ENCODE measurements around the gene PSD2. TPM values are rescaled to one million over a fixed set of nuclear protein-coding genes. Genes with fewer than 3 reads are reported as not detected.
A peak's percentile ranks its signal among the peaks of the same experiment; 100 is the strongest.

Gene PSD2
- total RNA-seq, 1 experiment from 2014 or later = 0.22 TPM

DNA sequence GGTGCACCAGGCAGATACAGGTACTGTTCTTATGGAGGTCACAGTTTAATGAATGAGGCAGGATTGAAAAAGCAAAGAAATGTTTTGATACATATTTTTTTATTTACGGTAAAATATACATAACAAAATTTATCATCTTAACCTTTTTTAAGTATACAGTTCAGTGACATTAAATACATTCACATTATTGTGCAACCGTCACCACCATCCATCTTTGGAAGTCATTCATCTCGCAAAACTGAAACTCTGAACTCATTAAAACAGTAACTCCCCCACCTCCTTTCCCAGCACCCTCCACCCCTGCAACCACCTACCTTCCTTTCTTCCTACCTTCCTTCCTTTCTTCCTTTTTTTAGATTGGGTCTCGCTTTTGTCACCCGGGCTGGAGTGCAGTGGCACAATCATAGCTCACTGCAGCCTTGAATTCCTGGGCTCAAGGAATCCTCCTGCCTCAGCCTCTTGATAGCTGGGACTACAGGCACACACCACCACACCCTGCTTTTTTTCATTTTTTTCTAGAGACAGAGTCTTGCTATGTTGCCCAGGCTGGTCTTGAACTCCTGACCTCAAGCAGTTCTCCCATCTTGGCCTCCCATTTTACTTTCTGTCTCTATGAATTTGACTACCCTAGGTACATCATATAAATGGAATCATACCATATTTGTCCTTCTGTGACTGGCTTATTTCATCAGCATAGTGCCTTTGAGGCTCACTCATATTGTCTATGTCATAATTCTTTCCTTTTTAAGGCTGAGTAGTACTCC lies 22.5 kb upstream of the PSD2 start:
- WGBS (ENCODE audit: extremely low coverage, insufficient read length, low lambda C conversion rate) = no CpG with 5 or more reads among the region's 5 CpGs
- Histone ChIP-seq H3K4ac (ENCODE audit: low read depth, low read length) (no peak overlapping the region), H2BK12ac (ENCODE audit: insufficient read length, low read depth, low read length) (no peak overlapping the region), H2BK5ac (ENCODE audit: insufficient read length, low read length) (no peak overlapping the region), H4K20me1 (ENCODE audit: control insufficient read depth, insufficient read depth, insufficient read length) (no peaks in the 10 kb centered on the region), H3K56ac (ENCODE audit: insufficient read length, low read depth, low read length) (no peak overlapping the region), H3K79me1 (ENCODE audit: insufficient read depth, low read depth, low read length, poor library complexity, severe bottlenecking) (no peaks in the 10 kb centered on the region), H4K91ac (ENCODE audit: insufficient read length, low read depth, low read length) (no peak overlapping the region), H4K5ac (ENCODE audit: insufficient read length, low read depth, low read length) (no peak overlapping the region), H3K27me3 (ENCODE audit: insufficient read depth, low read length) (no peaks in the 10 kb centered on the region), H2BK20ac (ENCODE audit: low read depth, low read length, poor library complexity, severe bottlenecking) (no peak overlapping the region), H2BK15ac (ENCODE audit: low read depth, low read length) (no peak overlapping the region), H3K9me3 (ENCODE audit: control insufficient read depth, low read depth, low read length) (no peaks in the 10 kb centered on the region), H3K18ac (ENCODE audit: insufficient read length, low read depth, low read length) (no peak overlapping the region), H2AFZ (ENCODE audit: low read length) (no peak overlapping the region), H3T11ph (ENCODE audit: low read length) (no peak overlapping the region), H2AK5ac (ENCODE audit: insufficient read length, low read length) (no peak overlapping the region), H3K4me2 (ENCODE audit: insufficient read depth, insufficient read length, low read length) (no peak overlapping the region), H3K79me2 (ENCODE audit: insufficient read depth, low read length) (no peaks in the 10 kb centered on the region), H3K9ac (ENCODE audit: extremely low read depth, insufficient read length, low read length) (no peak overlapping the region), H4K8ac (replicated peaks; ENCODE audit: insufficient read length, low read depth, low read length) (no peak overlapping the region), H3K23ac (ENCODE audit: insufficient read length, low read depth, low read length) (no peak overlapping the region), H3K27ac (ENCODE audit: insufficient read length, low read depth, low read length) (no peak overlapping the region), H3K14ac (ENCODE audit: insufficient read depth, low read length) (no peak overlapping the region), H3K23me2 (ENCODE audit: insufficient read length, low read depth, low read length, poor library complexity, severe bottlenecking) (no peaks in the 10 kb centered on the region), H3K4me1 (ENCODE audit: insufficient read depth, low read length) (no peaks in the 10 kb centered on the region), H2BK120ac (ENCODE audit: low read depth, low read length, poor library complexity, severe bottlenecking) (no peak overlapping the region)
- Mint-ChIP-seq H3K27ac (peak overlapping the region in 1 of 3 experiments; percentile 92; a peak in 1 of 7 replicates), H3K36me3 (ENCODE audit: insufficient read depth in 1 of 3, low read depth in 3 of 3) (no peaks in the 10 kb centered on the region), H3K4me1 (peaks cover 8 to 20% of the 10 kb centered on the region in 2 experiments), H3K27me3 (ENCODE audit: low read depth) (peaks cover 55% of the 10 kb centered on the region), H3K9me3 (no peaks in the 10 kb centered on the region), H3K4me3 (no peak overlapping the region)
- no peak for TF ChIP-seq CTCF (conservative IDR thresholded peaks at IDR 0.05)
- DNase-seq = no peak

Measured in H9 (cell line).